ENCODE results near the gene GUSB. TPM values are rescaled to one million over a fixed set of nuclear protein-coding genes. Genes with fewer than 3 reads are reported as not detected.
"Not testable (repeated sequence)": the region's sequence is repeated elsewhere in the genome, so short reads cannot be mapped to it uniquely, and the experiment has no call there.

GUSB gene
- total RNA-seq, 4 donors from 2014 or later, result 23.6 to 39.9 (median 32.5) TPM

DNA sequence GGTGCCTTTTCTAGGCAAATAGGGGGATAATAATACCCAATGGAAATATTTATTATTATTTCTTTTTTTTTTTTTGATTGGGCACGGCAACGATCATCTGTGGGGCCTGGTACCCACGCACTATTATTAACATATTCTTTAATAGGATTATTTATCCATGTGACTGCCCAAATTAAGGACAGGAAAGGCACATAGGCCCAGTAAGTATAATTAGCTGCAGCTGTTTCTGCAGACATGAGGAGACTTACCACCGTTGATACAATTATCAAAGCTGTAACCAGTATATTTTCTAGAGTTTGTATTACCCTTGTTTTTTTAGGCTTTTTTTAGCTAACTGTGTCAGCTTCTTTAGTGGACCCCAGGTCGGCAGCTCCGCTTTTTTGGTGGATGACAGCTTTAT lies 25.2 kb upstream of the GUSB start:
- H3K27me3 ChIP-seq, result no peaks in the 10 kb centered on the region
- TF ChIP-seq POLR2A (IDR thresholded peaks at IDR 0.05), result no peak
- TF ChIP-seq, protein P1, sequence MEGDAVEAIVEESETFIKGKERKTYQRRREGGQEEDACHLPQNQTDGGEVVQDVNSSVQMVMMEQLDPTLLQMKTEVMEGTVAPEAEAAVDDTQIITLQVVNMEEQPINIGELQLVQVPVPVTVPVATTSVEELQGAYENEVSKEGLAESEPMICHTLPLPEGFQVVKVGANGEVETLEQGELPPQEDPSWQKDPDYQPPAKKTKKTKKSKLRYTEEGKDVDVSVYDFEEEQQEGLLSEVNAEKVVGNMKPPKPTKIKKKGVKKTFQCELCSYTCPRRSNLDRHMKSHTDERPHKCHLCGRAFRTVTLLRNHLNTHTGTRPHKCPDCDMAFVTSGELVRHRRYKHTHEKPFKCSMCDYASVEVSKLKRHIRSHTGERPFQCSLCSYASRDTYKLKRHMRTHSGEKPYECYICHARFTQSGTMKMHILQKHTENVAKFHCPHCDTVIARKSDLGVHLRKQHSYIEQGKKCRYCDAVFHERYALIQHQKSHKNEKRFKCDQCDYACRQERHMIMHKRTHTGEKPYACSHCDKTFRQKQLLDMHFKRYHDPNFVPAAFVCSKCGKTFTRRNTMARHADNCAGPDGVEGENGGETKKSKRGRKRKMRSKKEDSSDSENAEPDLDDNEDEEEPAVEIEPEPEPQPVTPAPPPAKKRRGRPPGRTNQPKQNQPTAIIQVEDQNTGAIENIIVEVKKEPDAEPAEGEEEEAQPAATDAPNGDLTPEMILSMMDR (IDR thresholded peaks at IDR 0.05), result no peak
- no peak for TF ChIP-seq EP300 (IDR thresholded peaks at IDR 0.05)
- WGBS, 2 donors, result 66 to 72% methylated on average over 6 of the region's 6 CpGs
- H3K27ac ChIP-seq, result no peak overlapping the region
- no peaks in the 10 kb centered on the region for H3K36me3 ChIP-seq
- H3K9me3 ChIP-seq, result no peaks in the 10 kb centered on the region
- H3K4me1 ChIP-seq, result no peaks in the 10 kb centered on the region
- DNase-seq (ENCODE audit: low spot score in 2 of 2), result no peak
- H3K4me3 ChIP-seq, result no peak overlapping the region

DNA sequence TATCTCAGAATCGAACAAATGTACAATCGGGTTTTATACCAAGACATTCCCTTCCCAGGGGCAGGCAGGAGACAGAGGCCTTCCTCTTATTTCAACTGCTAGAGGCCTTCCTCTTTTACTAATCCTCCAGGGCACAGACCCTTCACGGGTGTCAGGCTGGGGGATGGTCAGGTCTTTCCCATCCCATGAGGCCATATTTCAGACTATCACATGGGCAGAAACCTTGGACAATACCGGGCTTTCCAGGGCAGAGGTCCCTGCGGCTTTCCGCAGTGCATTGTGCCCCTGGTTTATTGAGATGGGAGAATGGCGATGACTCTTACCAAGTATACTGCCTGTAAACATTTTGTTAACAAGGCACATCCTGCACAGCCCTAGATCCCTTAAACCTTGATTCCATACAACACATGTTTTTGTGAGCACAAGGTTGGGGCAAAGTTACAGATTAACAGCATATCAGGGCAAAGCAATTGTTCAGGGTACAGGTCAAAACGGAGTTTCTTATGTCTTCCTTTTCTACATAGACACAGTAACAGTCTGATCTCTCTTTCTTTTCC lies 23.2 kb upstream of the GUSB start:
- DNase-seq (ENCODE audit: low spot score in 2 of 2); H3K4me3 ChIP-seq; H3K27me3 ChIP-seq; H3K4me1 ChIP-seq; H3K27ac ChIP-seq; H3K9me3 ChIP-seq; H3K36me3 ChIP-seq: not testable (repeated sequence)
- 59 to 66% methylated on average over 8 of the region's 8 CpGs for WGBS, 2 donors

DNA sequence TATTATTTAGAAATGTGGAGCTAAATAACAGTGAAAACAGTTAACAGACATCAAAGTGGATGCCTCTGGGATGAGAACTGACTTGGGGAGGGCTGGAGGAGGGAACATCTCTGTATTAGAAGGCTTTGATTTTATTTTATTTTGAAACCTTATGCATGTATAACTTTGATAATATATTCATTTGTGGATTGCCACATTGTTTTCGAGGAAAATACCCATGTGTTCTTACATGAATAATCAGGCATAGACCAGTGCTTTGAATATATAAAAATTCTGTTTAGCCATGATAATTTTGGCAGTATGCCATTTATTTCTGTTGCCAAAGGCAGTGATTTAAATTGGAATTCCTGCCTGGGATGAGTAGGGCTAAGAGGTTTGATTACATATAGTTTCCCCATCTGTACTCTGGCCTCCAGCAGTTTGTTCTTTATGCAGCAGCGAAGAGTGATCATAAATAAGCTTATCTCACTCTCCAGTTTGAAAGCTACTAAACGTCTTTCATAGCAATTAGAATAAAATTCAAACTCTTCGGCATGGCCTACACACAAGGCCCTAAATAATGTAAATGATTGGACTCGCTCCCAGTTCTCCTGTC lies 18.9 kb upstream of the GUSB start:
- not testable (repeated sequence) for H3K4me1 ChIP-seq; DNase-seq (ENCODE audit: low spot score in 2 of 2); H3K27ac ChIP-seq; H3K4me3 ChIP-seq; H3K36me3 ChIP-seq; H3K27me3 ChIP-seq; H3K9me3 ChIP-seq
- 24 to 39% methylated on average over 1 of the region's 5 CpGs for WGBS, 2 donors

DNA sequence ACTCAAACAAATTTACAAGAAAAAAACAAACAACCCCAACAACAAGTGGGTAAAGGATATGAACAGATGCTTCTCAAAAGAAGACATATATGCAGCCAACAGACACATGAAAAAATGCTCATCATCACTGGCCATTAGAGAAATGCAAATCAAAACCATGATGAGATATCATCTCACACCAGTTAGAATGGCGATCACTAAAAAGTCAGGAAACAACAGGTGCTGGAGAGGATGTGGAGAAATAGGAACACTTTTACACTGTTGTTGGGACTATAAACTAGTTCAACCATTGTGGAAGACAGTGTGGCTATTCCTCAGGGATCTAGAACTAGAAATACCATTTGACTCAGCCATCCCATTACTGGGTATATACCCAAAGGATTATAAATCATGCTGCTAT lies 13.0 kb upstream of the GUSB start:
- not testable (repeated sequence) for H3K4me3 ChIP-seq; H3K27ac ChIP-seq; H3K36me3 ChIP-seq; H3K27me3 ChIP-seq; H3K9me3 ChIP-seq; DNase-seq (ENCODE audit: low spot score in 2 of 2); H3K4me1 ChIP-seq
- WGBS, 2 donors, result 0 to 43% methylated on average over 1 of the region's 1 CpG

DNA sequence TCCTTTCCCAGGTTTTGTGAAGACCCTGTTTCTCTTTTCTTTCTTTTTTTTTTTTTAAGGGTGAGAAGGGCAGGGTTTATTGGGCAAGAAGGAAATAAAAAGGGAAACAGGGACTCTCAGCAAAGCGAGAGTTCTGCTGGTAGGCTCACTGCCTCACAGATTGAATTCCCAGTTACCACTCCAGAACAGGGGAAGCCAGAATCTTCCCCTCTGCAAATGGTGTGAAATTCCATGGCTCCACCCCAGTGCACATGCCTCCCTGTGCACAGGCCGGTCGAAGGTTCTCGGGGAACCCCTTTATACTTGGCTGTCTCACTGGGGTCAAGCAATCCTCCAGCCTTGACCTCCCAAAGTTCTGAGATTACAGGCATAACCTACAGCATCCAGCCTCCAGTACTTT lies 10.5 kb upstream of the GUSB start:
- 72 to 81% methylated on average over 4 of the region's 4 CpGs for WGBS, 2 donors
- no peaks in the 10 kb centered on the region for H3K36me3 ChIP-seq
- TF ChIP-seq EP300 (IDR thresholded peaks at IDR 0.05) (no peak), POLR2A (IDR thresholded peaks at IDR 0.05) (no peak)
- TF ChIP-seq, protein P1 (IDR thresholded peaks at IDR 0.05), result no peak
- no peak overlapping the region for H3K27ac ChIP-seq
- no peaks in the 10 kb centered on the region for H3K4me1 ChIP-seq
- no peaks in the 10 kb centered on the region for H3K27me3 ChIP-seq
- H3K9me3 ChIP-seq, result no peaks in the 10 kb centered on the region
- H3K4me3 ChIP-seq, result no peak overlapping the region
- no peak for DNase-seq (ENCODE audit: low spot score in 2 of 2)

DNA sequence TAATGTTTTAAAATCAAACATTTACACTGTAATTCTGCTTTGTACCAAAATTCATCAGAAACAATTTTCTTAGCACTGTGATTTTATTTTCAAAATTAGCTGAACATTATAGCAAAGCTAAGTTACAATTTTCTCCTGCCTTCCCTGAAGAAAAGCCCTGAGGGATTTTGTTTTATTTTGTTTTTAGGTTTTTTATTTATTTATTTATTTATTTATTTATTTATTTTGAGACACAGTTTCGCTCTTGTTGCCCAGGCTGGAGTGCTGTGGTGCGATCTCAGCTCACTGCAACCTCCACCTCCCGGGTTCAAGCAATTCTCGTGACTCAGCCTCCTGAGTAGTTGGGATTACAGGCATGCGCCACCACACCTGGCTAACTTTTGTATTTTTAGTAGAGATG lies 9.8 kb upstream of the GUSB start:
- H3K4me3 ChIP-seq; H3K4me1 ChIP-seq; H3K27me3 ChIP-seq; DNase-seq (ENCODE audit: low spot score in 2 of 2); H3K27ac ChIP-seq; H3K9me3 ChIP-seq; H3K36me3 ChIP-seq: not testable (repeated sequence)
- 88 to 98% methylated on average over 5 of the region's 5 CpGs for WGBS, 2 donors

DNA sequence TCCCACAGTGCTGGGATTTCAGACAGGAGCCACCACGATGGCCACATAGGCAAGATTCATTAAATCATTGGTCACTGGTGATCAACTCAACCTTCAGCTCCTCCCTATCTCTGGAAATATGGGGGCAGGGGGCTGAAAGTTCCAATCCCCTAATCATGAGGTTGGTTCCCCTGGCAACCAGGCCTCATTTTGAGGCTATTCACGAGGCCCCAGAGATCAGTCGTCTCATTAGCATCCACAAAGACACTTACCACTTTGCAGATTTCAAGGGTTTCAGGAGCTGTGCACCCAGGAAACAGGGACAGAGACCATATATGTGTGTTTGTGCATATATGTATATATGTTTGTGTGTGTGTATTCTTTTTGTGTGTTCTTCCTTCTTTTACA lies 7.7 kb upstream of the GUSB start:
- WGBS, 2 donors, result 46 to 54% methylated on average over 3 of the region's 3 CpGs
- H3K27ac ChIP-seq, result no peak overlapping the region
- no peak for DNase-seq (ENCODE audit: low spot score in 2 of 2)
- no peaks in the 10 kb centered on the region for H3K36me3 ChIP-seq
- H3K9me3 ChIP-seq, result no peaks in the 10 kb centered on the region
- no peak for TF ChIP-seq POLR2A (IDR thresholded peaks at IDR 0.05)
- TF ChIP-seq, protein P1 (IDR thresholded peaks at IDR 0.05), result no peak
- no peak for TF ChIP-seq EP300 (IDR thresholded peaks at IDR 0.05)
- H3K4me3 ChIP-seq, result no peak overlapping the region
- no peaks in the 10 kb centered on the region for H3K27me3 ChIP-seq
- no peaks in the 10 kb centered on the region for H3K4me1 ChIP-seq

DNA sequence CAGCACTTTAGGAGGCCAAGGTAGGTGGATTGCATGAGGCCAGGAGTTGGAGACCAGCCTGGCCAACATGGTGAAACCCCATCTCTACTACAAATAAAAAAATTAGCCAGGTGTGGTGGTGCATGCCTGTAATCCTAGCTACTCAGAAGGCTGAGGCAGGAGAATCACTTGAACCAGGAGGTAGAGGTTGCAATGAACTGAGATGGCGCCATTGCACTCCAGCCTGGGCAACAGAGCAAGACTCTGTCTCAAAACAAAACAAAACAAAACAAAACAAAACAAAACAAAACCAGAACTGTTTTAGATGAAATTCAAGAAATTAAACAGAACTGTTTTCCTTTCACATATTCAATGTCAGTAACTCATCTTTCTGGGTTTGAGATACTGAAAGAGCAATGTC lies 6.5 kb upstream of the GUSB start:
- not testable (repeated sequence) for H3K4me3 ChIP-seq; DNase-seq (ENCODE audit: low spot score in 2 of 2); H3K27ac ChIP-seq; H3K27me3 ChIP-seq; H3K36me3 ChIP-seq; H3K4me1 ChIP-seq; H3K9me3 ChIP-seq
- WGBS, 2 donors, result 85 to 90% methylated on average over 1 of the region's 1 CpG

Data from tibial nerve (tissue), 4 donors.